ENCODE data around the gene CFAP20DC.
"Not testable (repeated sequence)": the region's sequence is repeated elsewhere in the genome, so short reads cannot be mapped to it uniquely, and the experiment has no call there.

Gene CFAP20DC

GRCh38 chr3:58962040-58962651 lies 87.7 kb downstream of the CFAP20DC start:
- DNase-seq: no peak

GRCh38 chr3:58955308-58955707 lies 94.5 kb downstream of the CFAP20DC start:
- no peak for DNase-seq

DNA sequence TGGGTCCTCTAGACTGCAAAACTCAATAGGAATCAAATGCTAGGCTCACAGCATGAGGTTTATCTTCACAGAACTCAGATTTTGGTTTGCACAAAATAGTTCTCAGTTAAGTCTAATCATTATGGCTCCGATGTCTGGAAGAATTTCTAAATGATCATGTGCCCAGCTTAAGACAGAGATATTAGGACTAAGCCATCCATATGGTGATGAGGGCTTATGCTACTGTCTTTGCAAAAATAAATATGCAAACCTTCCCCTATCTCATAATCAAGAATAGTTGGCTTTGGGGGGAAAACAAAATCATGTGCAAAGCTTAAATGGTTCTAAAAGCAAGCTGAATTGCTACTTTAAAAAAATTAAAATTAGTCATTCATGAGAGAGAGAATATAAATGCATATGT lies 96.5 kb downstream of the CFAP20DC start:
- no peak for DNase-seq

DNA sequence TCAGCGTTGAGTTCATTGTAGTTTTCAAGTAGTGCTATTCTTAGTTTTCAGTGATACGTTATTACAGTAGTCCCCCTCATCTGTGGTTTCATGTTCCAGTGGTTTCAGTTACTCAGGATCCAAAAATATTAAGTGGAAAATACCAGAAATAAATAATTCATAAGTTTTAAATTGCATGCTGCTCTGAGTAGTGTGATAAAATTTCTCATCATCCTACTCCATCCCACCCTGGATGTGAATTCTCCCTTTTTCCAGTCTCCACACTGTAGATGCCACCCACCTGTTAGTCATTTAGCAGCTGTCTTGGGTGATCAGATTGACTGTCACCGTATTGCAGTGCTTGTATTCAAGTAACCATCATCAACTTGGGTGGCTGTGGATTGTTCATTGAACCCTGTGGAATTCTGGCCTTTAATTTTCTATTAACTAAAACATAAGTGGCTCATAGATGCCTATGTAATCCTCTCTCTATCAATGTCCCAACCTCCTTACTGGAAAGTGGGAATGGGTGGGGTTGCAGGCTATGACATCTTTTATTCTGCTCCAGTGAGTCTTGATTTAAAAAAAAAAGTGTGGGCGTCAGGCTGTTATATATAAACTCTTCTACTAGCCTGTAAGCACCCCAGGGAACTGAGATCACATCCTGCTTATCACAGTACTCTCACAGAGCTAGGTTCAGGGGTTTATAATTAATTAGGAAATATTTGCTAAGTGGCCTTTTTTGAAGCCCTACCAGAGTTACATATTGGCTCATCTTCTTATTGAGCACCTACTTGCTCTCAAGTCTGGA lies 97.5 kb downstream of the CFAP20DC start:
- DNase-seq: no peak

GRCh38 chr3:58948018-58948417 lies 101.8 kb downstream of the CFAP20DC start:
- no peak for DNase-seq

DNA sequence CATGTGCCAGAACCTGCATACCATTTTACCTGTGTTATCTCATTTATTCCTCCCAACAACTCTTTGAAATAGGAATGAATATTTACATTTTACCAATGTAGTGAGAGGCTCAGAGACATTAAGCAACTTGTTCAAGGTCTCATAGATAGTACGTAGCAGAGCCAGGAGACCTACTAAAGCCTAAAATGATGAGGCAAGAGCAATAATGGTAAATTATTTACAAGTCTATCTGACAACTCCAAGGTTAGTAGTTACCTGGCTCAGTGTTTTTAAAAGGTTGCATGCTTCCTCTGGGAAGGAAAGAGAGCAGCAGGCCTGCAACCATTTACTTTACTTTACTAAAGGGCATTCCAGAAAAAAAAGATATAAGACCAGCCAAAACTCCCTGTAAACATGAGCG lies 103.0 kb downstream of the CFAP20DC start:
- DNase-seq: no peak

DNA sequence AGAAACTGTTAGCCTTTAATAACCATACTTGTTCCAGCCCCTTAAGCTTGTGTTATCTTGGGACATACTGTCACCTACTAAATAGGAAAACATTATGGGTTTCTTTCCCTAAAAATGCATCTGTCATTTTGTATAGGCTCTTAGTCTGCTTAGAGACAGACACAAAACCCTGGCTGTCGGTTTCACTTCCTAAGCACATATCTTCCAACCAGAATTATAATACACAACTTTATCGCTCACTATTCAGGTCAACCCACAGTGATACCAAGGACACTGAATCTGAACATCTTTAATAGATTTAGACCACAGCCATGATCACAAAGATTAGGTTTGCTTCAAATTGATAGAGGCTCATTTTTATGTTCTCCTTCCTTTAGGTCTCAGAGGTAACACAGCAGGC lies 111.8 kb downstream of the CFAP20DC start:
- no peak for DNase-seq

- no peak for DNase-seq
Observed at GRCh38 chr3:58924578-58924977, 125.2 kb downstream of the CFAP20DC start.

- DNase-seq: no peak
Observed at GRCh38 chr3:58900386-58900785, 149.4 kb downstream of the CFAP20DC start.

GRCh38 chr3:58899953-58900298 lies 149.9 kb downstream of the CFAP20DC start:
- no peak for DNase-seq

DNA sequence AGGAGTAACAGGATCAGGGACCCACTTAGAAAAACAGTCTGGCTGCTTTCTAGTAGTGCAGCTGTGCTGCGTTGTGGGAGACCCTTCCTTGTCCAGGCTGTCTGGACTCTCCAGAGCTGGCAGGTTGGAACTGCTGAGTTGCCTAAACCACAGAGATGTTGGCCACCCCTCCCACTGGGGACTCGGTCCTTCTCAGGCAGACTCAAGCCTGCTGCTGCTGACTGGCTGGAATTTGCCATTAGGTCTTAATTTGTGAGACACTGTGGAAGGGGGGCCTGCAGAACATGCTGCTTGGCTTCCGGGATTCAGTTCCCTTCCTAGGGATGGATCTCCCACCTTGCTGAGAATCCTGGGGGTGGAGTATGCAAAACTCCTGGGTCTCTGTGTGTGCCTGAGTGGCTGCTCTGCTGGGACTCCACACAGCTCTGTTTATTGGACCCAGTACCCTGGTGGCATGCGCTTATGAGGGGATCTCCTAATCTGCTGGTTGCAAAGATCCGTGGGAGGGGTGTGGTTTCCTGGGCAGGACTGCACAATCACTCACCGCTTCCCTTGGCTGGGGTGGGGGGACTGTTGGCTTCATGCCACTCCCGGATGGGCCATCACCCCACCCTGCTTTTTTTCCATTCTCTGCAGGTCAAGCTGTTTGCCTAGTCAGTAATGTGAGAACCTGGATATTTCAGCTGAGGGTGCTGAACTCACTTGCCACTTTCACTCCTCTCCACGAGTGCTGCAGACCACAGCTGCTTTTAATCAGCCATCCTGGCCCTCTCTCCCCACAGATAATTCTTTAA lies 150.5 kb downstream of the CFAP20DC start:
- DNase-seq: peak; percentile 14

DNA sequence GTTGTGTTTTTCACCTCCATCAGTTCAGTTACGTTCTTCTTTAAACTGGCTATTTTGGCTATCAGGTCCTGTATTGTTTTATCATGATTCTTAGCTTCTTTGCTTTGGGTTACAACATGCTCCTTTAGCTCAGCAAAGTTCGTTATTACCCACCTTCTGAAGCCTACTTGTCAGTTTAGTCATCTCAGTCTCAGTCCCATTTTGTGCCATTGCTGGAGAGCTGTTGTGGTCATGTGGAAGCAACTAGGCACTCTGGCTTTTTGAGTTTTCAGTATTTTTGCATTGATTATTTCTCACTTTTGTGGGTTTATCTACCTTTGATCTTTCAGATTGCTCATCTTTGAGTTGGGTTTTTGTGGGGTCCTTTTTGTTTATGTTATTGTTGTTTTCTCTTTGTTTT lies 151.3 kb downstream of the CFAP20DC start:
- DNase-seq: no peak

DNA sequence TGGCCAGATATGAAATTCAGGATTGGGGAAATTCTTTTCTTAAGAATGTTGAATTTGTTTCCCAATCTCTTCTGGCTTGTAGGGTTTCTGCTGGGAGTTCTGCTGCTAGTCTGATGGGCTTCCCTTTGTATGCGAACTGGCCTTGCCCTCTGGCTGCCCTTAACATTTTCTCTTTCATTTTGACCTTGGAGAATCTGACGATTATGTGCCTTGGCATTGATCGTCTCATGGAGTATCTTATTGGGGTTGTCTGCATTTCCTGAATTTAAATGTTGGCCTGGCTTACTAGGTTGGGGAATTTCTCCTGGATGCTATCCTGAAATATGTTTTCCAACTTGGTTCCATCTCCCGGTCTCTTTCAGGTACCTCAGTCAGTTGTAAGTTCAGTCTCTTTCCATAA lies 152.2 kb downstream of the CFAP20DC start:
- no peak for DNase-seq

- not testable (repeated sequence) for DNase-seq
Observed at GRCh38 chr3:58895678-58896077, 154.1 kb downstream of the CFAP20DC start.

DNA sequence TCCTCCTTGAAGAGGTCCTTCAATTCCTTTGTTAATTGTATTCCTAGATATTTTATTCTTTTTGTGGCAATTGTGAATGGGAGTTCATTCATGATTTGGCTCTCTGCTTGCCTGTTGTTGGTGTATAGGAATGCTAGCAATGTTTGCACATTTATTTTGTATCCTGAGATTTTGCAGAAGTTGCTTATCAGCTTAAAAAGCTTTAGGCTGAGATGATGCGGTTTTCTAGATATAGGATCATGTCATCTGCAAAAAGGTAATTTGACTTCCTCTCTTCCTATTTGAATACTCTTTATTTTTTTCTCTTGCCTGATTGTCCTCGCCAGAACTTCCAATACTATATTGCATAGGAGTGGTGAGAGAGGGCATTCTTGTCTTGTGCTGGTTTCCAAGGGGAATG lies 157.3 kb downstream of the CFAP20DC start:
- not testable (repeated sequence) for DNase-seq

GRCh38 chr3:58888087-58888486 lies 161.7 kb downstream of the CFAP20DC start:
- no peak for DNase-seq

DNA sequence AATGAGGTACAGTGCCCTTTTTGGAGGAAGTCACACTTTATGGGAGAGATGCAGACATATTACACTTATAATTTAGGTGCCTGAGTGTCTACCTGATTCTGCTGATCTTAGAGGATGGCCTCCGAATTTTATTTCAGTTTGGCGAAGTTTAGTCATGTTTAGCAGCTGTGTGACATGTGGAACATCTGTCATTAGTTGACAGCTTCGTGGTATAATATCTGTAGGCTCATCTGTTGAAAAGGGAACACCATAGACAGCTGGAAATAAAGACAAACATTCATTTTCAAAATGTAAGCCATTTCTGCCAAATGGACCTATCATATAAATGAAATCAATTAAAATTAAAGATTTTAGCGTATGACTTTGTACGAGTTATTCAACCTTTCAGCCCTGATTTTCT lies 165.4 kb downstream of the CFAP20DC start:
- DNase-seq: no peak

GRCh38 chr3:58880182-58880581 lies 169.6 kb downstream of the CFAP20DC start:
- DNase-seq: no peak

- DNase-seq: no peak
Observed at GRCh38 chr3:58874795-58875194, 175.0 kb downstream of the CFAP20DC start.

DNA sequence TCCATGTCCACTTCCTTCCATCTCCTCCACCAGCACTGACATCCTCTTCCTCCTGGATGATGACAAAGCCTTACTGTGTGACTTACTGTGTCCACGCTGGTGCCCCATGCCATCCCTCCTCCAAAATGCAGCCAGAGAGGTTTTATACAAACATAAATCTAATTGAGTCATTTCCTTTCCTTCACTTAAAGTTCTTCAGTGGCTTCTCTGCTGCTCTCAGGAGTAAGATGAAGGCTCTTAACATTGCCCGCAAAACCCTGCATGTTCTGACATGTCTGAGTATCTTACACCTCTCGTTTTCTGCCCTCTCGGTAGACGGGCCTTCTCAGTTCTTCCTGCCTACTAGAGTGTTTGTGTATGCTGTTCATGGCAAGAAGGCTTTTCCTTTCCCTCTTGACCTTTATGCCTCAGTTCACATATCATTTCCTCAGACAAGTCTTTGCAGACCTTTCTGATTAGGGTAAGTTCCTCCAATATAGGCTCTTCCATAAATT lies 175.5 kb downstream of the CFAP20DC start:
- DNase-seq: no peak

- no peak for DNase-seq
Observed at GRCh38 chr3:58868097-58868779, 181.6 kb downstream of the CFAP20DC start.

- DNase-seq: no peak
Observed at GRCh38 chr3:58867621-58868020, 182.2 kb downstream of the CFAP20DC start.

GRCh38 chr3:58866079-58866478 lies 183.7 kb downstream of the CFAP20DC start:
- DNase-seq: no peak
